ENCODE results near the gene HIBCH. TPM values are rescaled to one million over a fixed set of nuclear protein-coding genes. Genes with fewer than 3 reads are reported as not detected.

Gene HIBCH
- total and polyA plus RNA-seq, 2 of the 4 experiments (the other 2 are of a cell fraction), result 8.8 to 11.9 TPM

GRCh38 chr2:190254063-190254850 lies 65.4 kb downstream of the HIBCH start (continued):
- TF ChIP-seq CTCF (conservative IDR thresholded peaks at IDR 0.05; ENCODE audit: low read depth, low read length), result no peak

DNA sequence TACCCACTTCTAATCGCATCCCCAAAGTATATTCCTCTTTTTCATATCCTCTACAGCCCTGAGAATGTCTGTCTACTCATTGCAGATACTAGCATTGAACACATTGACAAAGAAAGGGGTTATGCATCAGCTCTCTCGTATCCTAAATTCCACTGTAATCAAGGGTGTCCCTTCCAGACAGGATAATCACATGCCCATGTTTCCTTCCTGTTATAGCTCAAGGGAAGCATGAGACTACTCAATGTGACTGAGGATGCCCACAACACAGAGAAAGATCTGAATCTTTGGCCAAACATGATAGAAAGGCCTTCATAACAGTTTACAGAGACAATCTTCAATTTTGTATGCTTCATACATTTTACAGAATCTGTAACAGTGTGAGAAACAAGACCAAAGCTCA lies 69.2 kb downstream of the HIBCH start:
- Histone ChIP-seq H3K18ac (ENCODE audit: low read depth, low read length) (no peak overlapping the region), H4K5ac (ENCODE audit: low read depth, low read length) (no peak overlapping the region), H2BK120ac (ENCODE audit: low read depth, low read length) (no peak overlapping the region), H3K9ac (ENCODE audit: low read depth, low read length) (no peak overlapping the region), H2BK15ac (ENCODE audit: low read depth, low read length) (no peak overlapping the region), H3K14ac (replicated peaks; ENCODE audit: low read depth, low read length) (no peak overlapping the region), H2AK5ac (ENCODE audit: low read depth, low read length) (no peak overlapping the region), H3K9me1 (ENCODE audit: insufficient read depth, low read length) (no peaks in the 10 kb centered on the region), H2BK20ac (ENCODE audit: low read depth, low read length) (no peak overlapping the region), H4K20me1 (ENCODE audit: insufficient read depth, low read length) (no peaks in the 10 kb centered on the region), H3K23ac (ENCODE audit: low read depth, low read length) (no peak overlapping the region), H3K27me3 (ENCODE audit: control insufficient read depth, insufficient read depth, low read length) (no peaks in the 10 kb centered on the region), H3K36me3 (ENCODE audit: control insufficient read depth, insufficient read depth, low read length) (0 out of 2 replicates have a peak, but pooled peaks cover 3% of the 10 kb centered on the region), H3K56ac (ENCODE audit: extremely low read depth, insufficient read depth, low read length) (no peak overlapping the region), H3K4me3 (ENCODE audit: insufficient read depth, low read depth, low read length) (no peak overlapping the region), H3K9me3 (ENCODE audit: control insufficient read depth, insufficient read depth, low read length) (no peaks in the 10 kb centered on the region), H2AK9ac (replicated peaks; ENCODE audit: low read depth, low read length, poor library complexity) (no peak overlapping the region), H2AFZ (replicated peaks; ENCODE audit: low read length, poor library complexity) (no peak overlapping the region), H3K4me1 (ENCODE audit: control insufficient read depth, insufficient read depth, low read length) (no peaks in the 10 kb centered on the region), H2BK5ac (ENCODE audit: low read depth, low read length, poor library complexity, severe bottlenecking) (no peak overlapping the region), H3K4ac (ENCODE audit: low read depth, low read length) (no peak overlapping the region), H3K79me1 (ENCODE audit: low read depth in 1 of 2, low read length in 2 of 2) (no peaks in the 10 kb centered on the region), H4K91ac (ENCODE audit: insufficient read depth, low read depth, low read length) (no peak overlapping the region), H4K8ac (ENCODE audit: low read depth in 2 of 2, low read length in 2 of 2) (no peak overlapping the region), H3K4me2 (ENCODE audit: low read depth, low read length) (no peak overlapping the region), H3K27ac (ENCODE audit: insufficient read depth, low read length) (no peak overlapping the region)
- no TSS peak for BruUV-seq (replicated peaks)
- dilution Hi-C loops (cut with HindIII; ENCODE audit: low sequenced_read_pairs, unreplicated experiment), result no loop called here
- CTCF ChIA-PET, result interaction anchor here (1.2 kb wide), 1 partner anchor 17 kb away, joined by 3 read pairs; no protein-coding TSS in a partner anchor
- intact Hi-C loops (cut with micrococcal nuclease), result no loop called here
- no CpG with 5 or more reads among the region's 2 CpGs for WGBS, 2 experiments (ENCODE audit: extremely low coverage in 2 of 2, insufficient read length in 1 of 2)
- DNase-seq (no peak), ATAC-seq (ENCODE audit: low read depth) (no peak)
- POLR2A ChIA-PET (ENCODE audit: unreplicated experiment), result no interaction called here
- TF ChIP-seq FOS (IDR thresholded peaks at IDR 0.05; ENCODE audit: low read depth, low read length) (no peak), NFE2L2 (IDR thresholded peaks at IDR 0.05; ENCODE audit: low read depth, low read length) (no peak)
- in situ Hi-C loops (cut with MboI; ENCODE audit: low sequenced_read_pairs), result no loop called here
